ENCODE measurements around the gene INTS6.
A peak's percentile ranks its signal among the peaks of the same experiment; 100 is the strongest.

The INTS6 gene

GRCh38 chr13:51440381-51440780 is 12.5 kb downstream of the INTS6 start:
- Histone ChIP-seq H3K27ac (no peak overlapping the region), H3K4me3 (no peak overlapping the region)
- TF ChIP-seq CTCF (IDR thresholded peaks at IDR 0.05) = no peak
- DNase-seq (ENCODE audit: low spot score) = no peak

- TF ChIP-seq CTCF (IDR thresholded peaks at IDR 0.05) = no peak
- no peak for DNase-seq (ENCODE audit: low spot score)
Observed at GRCh38 chr13:51437550-51438127, 15.2 kb downstream of the INTS6 start.

GRCh38 chr13:51435002-51435578 is 17.7 kb downstream of the INTS6 start:
- H3K4me3 ChIP-seq = no peak overlapping the region
- H3K27ac ChIP-seq = no peak overlapping the region
- no peak for DNase-seq (ENCODE audit: low spot score)
- peak; percentile 38 for TF ChIP-seq CTCF (IDR thresholded peaks at IDR 0.05)

More at GRCh38 chr13:51437550-51438127, 15.2 kb downstream of the INTS6 start:
- Histone ChIP-seq H3K4me3 (no peak overlapping the region), H3K27ac (no peak overlapping the region)

GRCh38 chr13:51432576-51432975 is 20.3 kb downstream of the INTS6 start:
- H3K27ac ChIP-seq = no peak overlapping the region
- DNase-seq (ENCODE audit: low spot score) = no peak
- TF ChIP-seq CTCF (IDR thresholded peaks at IDR 0.05) = no peak
- no peak overlapping the region for H3K4me3 ChIP-seq

- no peak overlapping the region for H3K27ac ChIP-seq
- no peak for DNase-seq (ENCODE audit: low spot score)
- no peak for TF ChIP-seq CTCF (IDR thresholded peaks at IDR 0.05)
- no peak overlapping the region for H3K4me3 ChIP-seq
Observed at GRCh38 chr13:51426982-51427381, 25.9 kb downstream of the INTS6 start.

GRCh38 chr13:51425410-51426042 is 27.3 kb downstream of the INTS6 start:
- no peak overlapping the region for H3K4me3 ChIP-seq
- TF ChIP-seq CTCF (IDR thresholded peaks at IDR 0.05) = no peak
- H3K27ac ChIP-seq = no peak overlapping the region
- DNase-seq (ENCODE audit: low spot score) = no peak

- no peak for TF ChIP-seq CTCF (IDR thresholded peaks at IDR 0.05)
- Histone ChIP-seq H3K4me3 (no peak overlapping the region), H3K27ac (no peak overlapping the region)
- no peak for DNase-seq (ENCODE audit: low spot score)
Observed at GRCh38 chr13:51423766-51424165, 29.1 kb downstream of the INTS6 start.
